ENCODE results near the gene DCTD. TPM values are rescaled to one million over a fixed set of nuclear protein-coding genes. Genes with fewer than 3 reads are reported as not detected.

The DCTD gene
- total and polyA plus RNA-seq, 4 donors: 65.1 to 78.4 (median 72.8) TPM

DNA sequence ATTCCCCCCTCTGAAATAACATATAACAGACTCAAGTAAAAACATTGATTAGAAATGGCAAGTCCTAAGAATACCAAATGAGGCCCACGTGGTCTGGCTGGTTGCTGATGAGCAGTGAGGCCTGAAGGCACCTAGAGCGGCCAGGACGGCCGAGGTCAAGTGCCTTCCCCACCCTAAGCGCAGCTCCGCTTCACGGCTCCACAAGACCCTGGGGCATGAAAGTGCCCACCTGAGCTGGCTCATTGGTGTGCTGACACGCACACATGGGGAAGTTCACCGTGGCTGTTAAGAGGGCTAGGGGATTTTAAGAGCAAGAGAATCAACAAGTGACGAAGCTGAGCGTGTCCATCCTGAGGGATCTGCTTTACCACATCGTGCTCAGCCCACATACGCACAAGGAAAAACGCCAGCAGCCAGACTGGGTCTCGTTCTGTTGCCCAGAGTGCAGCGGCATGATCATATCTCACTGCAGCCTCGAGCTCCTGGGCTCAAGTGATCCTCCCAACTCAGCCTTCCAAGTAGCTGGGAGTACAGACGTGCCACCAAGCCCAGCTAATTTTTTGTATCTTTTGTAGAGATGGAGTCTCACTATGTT lies 22.4 kb downstream of the DCTD start:
- ATAC-seq (ENCODE audit: low FRiP score) (no peak), DNase-seq (no peak)
- Histone ChIP-seq H3K4me1 (ENCODE audit: control insufficient read depth in 1 of 2, insufficient read depth in 2 of 2, low read length in 2 of 2) (no peaks in the 10 kb centered on the region), H3K9me3 (ENCODE audit: control insufficient read depth, low read length) (no peaks in the 10 kb centered on the region), H3K27me3 (ENCODE audit: control insufficient read depth in 1 of 2, insufficient read depth in 2 of 2, low read length in 1 of 2) (no peaks in the 10 kb centered on the region), H3K36me3 (ENCODE audit: control insufficient read depth in 1 of 2, insufficient read depth in 2 of 2, low read length in 1 of 2) (peaks cover 0 to 10% of the 10 kb centered on the region in 2 donors), H3K27ac (ENCODE audit: low read depth in 1 of 2, low read length in 2 of 2) (no peak overlapping the region), H3K4me3 (ENCODE audit: low read length in 2 of 2) (no peak overlapping the region)
- intact Hi-C loops (cut with DNase I): no loop called here
- WGBS, 2 donors: 88 to 89% methylated on average over 18 of the region's 18 CpGs

GRCh38 chr4:182893474-182894080 lies 23.6 kb downstream of the DCTD start:
- Histone ChIP-seq H3K4me1 (ENCODE audit: control insufficient read depth in 1 of 2, insufficient read depth in 2 of 2, low read length in 2 of 2) (no peaks in the 10 kb centered on the region), H3K4me3 (ENCODE audit: low read length in 2 of 2) (no peak overlapping the region), H3K27ac (ENCODE audit: low read depth in 1 of 2, low read length in 2 of 2) (no peak overlapping the region), H3K36me3 (ENCODE audit: control insufficient read depth in 1 of 2, insufficient read depth in 2 of 2, low read length in 1 of 2) (peaks cover 0 to 15% of the 10 kb centered on the region in 2 donors), H3K9me3 (ENCODE audit: control insufficient read depth, low read length) (no peaks in the 10 kb centered on the region), H3K27me3 (ENCODE audit: control insufficient read depth in 1 of 2, insufficient read depth in 2 of 2, low read length in 1 of 2) (no peaks in the 10 kb centered on the region)
- DNase-seq (no peak), ATAC-seq (ENCODE audit: low FRiP score) (no peak)
- intact Hi-C loops (cut with DNase I): no loop called here
- WGBS, 2 donors: 79 to 86% methylated on average over 19 of the region's 19 CpGs

DNA sequence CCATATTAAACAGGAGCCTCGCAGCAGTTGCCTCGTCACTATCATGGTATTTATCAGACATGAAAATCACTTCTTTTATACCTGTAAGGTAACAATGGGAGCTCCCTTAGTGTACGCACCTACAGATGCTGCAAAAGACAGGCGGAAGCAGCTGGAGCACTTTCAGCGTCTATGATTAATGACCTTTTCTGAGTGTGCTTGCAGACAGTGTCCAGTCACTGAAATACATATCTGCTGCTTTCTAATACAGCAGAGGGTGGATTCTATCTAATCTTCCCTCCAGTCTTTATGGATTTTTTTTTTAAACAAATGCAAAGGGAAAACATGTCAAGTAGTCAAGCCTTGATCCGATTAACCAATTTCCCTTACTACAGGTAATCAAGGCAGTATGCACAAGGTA lies 24.1 kb downstream of the DCTD start:
- peaks cover 0 to 15% of the 10 kb centered on the region in 2 donors for H3K36me3 ChIP-seq (ENCODE audit: control insufficient read depth in 1 of 2, insufficient read depth in 2 of 2, low read length in 1 of 2)

GRCh38 chr4:182890202-182890601 lies 27.0 kb downstream of the DCTD start:
- Histone ChIP-seq H3K4me1 (ENCODE audit: control insufficient read depth in 1 of 2, insufficient read depth in 2 of 2, low read length in 2 of 2) (no peaks in the 10 kb centered on the region), H3K9me3 (ENCODE audit: control insufficient read depth, low read length) (no peaks in the 10 kb centered on the region), H3K27ac (ENCODE audit: low read depth in 1 of 2, low read length in 2 of 2) (no peak overlapping the region), H3K36me3 (ENCODE audit: control insufficient read depth in 1 of 2, insufficient read depth in 2 of 2, low read length in 1 of 2) (peaks cover under 1 to 17% of the 10 kb centered on the region in 2 donors), H3K27me3 (ENCODE audit: control insufficient read depth in 1 of 2, insufficient read depth in 2 of 2, low read length in 1 of 2) (no peaks in the 10 kb centered on the region), H3K4me3 (ENCODE audit: low read length in 2 of 2) (no peak overlapping the region)
- DNase-seq (no peak), ATAC-seq (ENCODE audit: low FRiP score) (no peak)
- intact Hi-C loops (cut with DNase I): no loop called here
- 81 to 85% methylated on average over 10 of the region's 10 CpGs for WGBS, 2 donors

More for the DNA sequence above, 24.1 kb downstream of the DCTD start:
- H3K4me1 ChIP-seq (ENCODE audit: control insufficient read depth in 1 of 2, insufficient read depth in 2 of 2, low read length in 2 of 2): no peaks in the 10 kb centered on the region
- ATAC-seq (ENCODE audit: low FRiP score) (no peak), DNase-seq (no peak)
- H3K27ac ChIP-seq (ENCODE audit: low read depth in 1 of 2, low read length in 2 of 2): no peak overlapping the region
- intact Hi-C loops (cut with DNase I): no loop called here
- no peak overlapping the region for H3K4me3 ChIP-seq (ENCODE audit: low read length in 2 of 2)
- H3K9me3 ChIP-seq (ENCODE audit: control insufficient read depth, low read length): no peaks in the 10 kb centered on the region
- H3K27me3 ChIP-seq (ENCODE audit: control insufficient read depth in 1 of 2, insufficient read depth in 2 of 2, low read length in 1 of 2): no peaks in the 10 kb centered on the region
- WGBS, 2 donors: 91 to 92% methylated on average over 6 of the region's 6 CpGs

DNA sequence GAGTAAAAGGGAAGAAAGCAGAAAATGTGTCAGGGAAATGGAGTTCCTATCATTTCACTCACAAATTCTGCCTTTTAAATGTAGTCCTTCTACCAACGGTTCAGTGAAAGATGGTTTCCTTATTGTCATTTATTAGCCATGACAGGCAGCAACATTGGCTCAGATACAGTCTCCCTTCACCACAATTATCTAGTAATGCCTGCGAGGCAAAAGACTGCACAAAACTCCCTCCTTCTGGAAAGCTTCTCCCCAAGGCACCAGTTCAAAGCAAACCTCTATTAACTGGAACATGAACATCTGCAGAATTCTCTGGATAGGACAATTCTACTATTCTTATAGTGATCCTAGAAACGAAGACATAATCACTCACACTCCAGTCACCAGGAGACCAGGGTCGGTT lies 28.3 kb downstream of the DCTD start:
- Histone ChIP-seq H3K36me3 (ENCODE audit: control insufficient read depth in 1 of 2, insufficient read depth in 2 of 2, low read length in 1 of 2) (peaks cover 4 to 19% of the 10 kb centered on the region in 2 donors), H3K27me3 (ENCODE audit: control insufficient read depth in 1 of 2, insufficient read depth in 2 of 2, low read length in 1 of 2) (no peaks in the 10 kb centered on the region), H3K27ac (ENCODE audit: low read depth in 1 of 2, low read length in 2 of 2) (no peak overlapping the region), H3K9me3 (ENCODE audit: control insufficient read depth, low read length) (peaks cover 2% of the 10 kb centered on the region), H3K4me1 (ENCODE audit: control insufficient read depth in 1 of 2, insufficient read depth in 2 of 2, low read length in 2 of 2) (no peaks in the 10 kb centered on the region), H3K4me3 (ENCODE audit: low read length in 2 of 2) (no peak overlapping the region)
- intact Hi-C loops (cut with DNase I): no loop called here
- WGBS, 2 donors: 56 to 60% methylated on average over 4 of the region's 4 CpGs
- ATAC-seq (ENCODE audit: low FRiP score): no peak
- no peak for DNase-seq

GRCh38 chr4:182886768-182887167 lies 30.4 kb downstream of the DCTD start:
- Histone ChIP-seq H3K4me1 (ENCODE audit: control insufficient read depth in 1 of 2, insufficient read depth in 2 of 2, low read length in 2 of 2) (no peaks in the 10 kb centered on the region), H3K27me3 (ENCODE audit: control insufficient read depth in 1 of 2, insufficient read depth in 2 of 2, low read length in 1 of 2) (no peaks in the 10 kb centered on the region), H3K27ac (ENCODE audit: low read depth in 1 of 2, low read length in 2 of 2) (no peak overlapping the region), H3K9me3 (ENCODE audit: control insufficient read depth, low read length) (peaks cover 2% of the 10 kb centered on the region), H3K36me3 (ENCODE audit: control insufficient read depth in 1 of 2, insufficient read depth in 2 of 2, low read length in 1 of 2) (peaks cover 8 to 20% of the 10 kb centered on the region in 2 donors), H3K4me3 (ENCODE audit: low read length in 2 of 2) (no peak overlapping the region)
- 97 to 98% methylated on average over 9 of the region's 9 CpGs for WGBS, 2 donors
- intact Hi-C loops (cut with DNase I): no loop called here
- ATAC-seq (ENCODE audit: low FRiP score) (no peak), DNase-seq (no peak)

DNA sequence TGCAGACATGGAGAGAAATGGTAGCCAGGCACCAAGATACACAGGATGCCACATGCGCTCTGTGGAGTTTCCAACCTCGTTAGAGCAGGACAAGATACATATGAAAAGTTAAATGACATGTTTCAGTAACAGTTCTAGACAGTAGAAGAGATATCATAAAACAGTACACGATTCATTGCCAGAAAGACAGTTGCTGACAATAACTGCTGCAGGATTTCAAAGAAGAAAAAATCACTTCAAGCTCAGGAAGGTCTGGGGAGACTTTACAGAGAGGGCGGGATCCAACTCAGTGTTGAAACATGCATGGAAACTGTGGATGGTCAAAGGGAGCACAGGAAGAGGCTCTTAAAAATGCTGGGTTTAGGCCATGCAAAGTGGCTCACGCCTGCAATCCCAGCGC lies 31.0 kb downstream of the DCTD start:
- no peaks in the 10 kb centered on the region for H3K4me1 ChIP-seq (ENCODE audit: control insufficient read depth in 1 of 2, insufficient read depth in 2 of 2, low read length in 2 of 2)
- H3K27ac ChIP-seq (ENCODE audit: low read depth in 1 of 2, low read length in 2 of 2): no peak overlapping the region
- intact Hi-C loops (cut with DNase I): no loop called here
- no peaks in the 10 kb centered on the region for H3K27me3 ChIP-seq (ENCODE audit: control insufficient read depth in 1 of 2, insufficient read depth in 2 of 2, low read length in 1 of 2)
- ATAC-seq (ENCODE audit: low FRiP score) (no peak), DNase-seq (no peak)
- H3K4me3 ChIP-seq (ENCODE audit: low read length in 2 of 2): no peak overlapping the region
- peaks cover 2% of the 10 kb centered on the region for H3K9me3 ChIP-seq (ENCODE audit: control insufficient read depth, low read length)
- WGBS, 2 donors: 88 to 92% methylated on average over 6 of the region's 6 CpGs
- peaks cover 8 to 20% of the 10 kb centered on the region in 2 donors for H3K36me3 ChIP-seq (ENCODE audit: control insufficient read depth in 1 of 2, insufficient read depth in 2 of 2, low read length in 1 of 2)

DNA sequence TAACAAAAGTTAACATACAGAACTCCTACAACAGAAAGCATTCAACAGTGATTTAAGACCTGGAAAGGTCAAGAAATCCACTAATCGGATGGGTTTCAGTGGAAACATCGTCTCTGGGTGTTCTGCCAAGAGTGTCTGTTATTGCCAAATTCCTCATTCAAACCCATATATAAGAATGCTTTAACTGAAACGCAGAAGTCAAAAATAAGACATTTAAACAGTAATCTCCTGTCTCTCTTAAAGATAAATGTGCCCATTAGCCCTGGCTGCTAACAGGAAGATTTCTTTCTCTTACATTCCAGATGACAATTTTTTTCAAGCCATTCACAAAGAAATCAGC lies 31.5 kb downstream of the DCTD start:
- H3K4me1 ChIP-seq (ENCODE audit: control insufficient read depth in 1 of 2, insufficient read depth in 2 of 2, low read length in 2 of 2): no peaks in the 10 kb centered on the region
- intact Hi-C loops (cut with DNase I): no loop called here
- H3K27me3 ChIP-seq (ENCODE audit: control insufficient read depth in 1 of 2, insufficient read depth in 2 of 2, low read length in 1 of 2): no peaks in the 10 kb centered on the region
- DNase-seq (no peak), ATAC-seq (ENCODE audit: low FRiP score) (no peak)
- peaks cover 8 to 20% of the 10 kb centered on the region in 2 donors for H3K36me3 ChIP-seq (ENCODE audit: control insufficient read depth in 1 of 2, insufficient read depth in 2 of 2, low read length in 1 of 2)
- no peak overlapping the region for H3K4me3 ChIP-seq (ENCODE audit: low read length in 2 of 2)
- H3K9me3 ChIP-seq (ENCODE audit: control insufficient read depth, low read length): peaks cover 2% of the 10 kb centered on the region
- 24 to 37% methylated on average over 3 of the region's 3 CpGs for WGBS, 2 donors
- H3K27ac ChIP-seq (ENCODE audit: low read depth in 1 of 2, low read length in 2 of 2): no peak overlapping the region

GRCh38 chr4:182885022-182885737 lies 32.0 kb downstream of the DCTD start:
- Histone ChIP-seq H3K27ac (ENCODE audit: low read depth in 1 of 2, low read length in 2 of 2) (no peak overlapping the region), H3K27me3 (ENCODE audit: control insufficient read depth in 1 of 2, insufficient read depth in 2 of 2, low read length in 1 of 2) (no peaks in the 10 kb centered on the region), H3K36me3 (ENCODE audit: control insufficient read depth in 1 of 2, insufficient read depth in 2 of 2, low read length in 1 of 2) (peaks cover 8 to 15% of the 10 kb centered on the region in 2 donors), H3K4me1 (ENCODE audit: control insufficient read depth in 1 of 2, insufficient read depth in 2 of 2, low read length in 2 of 2) (no peaks in the 10 kb centered on the region), H3K9me3 (ENCODE audit: control insufficient read depth, low read length) (peaks cover 2% of the 10 kb centered on the region), H3K4me3 (ENCODE audit: low read length in 2 of 2) (no peak overlapping the region)
- no peak for ATAC-seq (ENCODE audit: low FRiP score)
- intact Hi-C loops (cut with DNase I): no loop called here
- 96 to 98% methylated on average over 3 of the region's 3 CpGs for WGBS, 2 donors
- no peak for DNase-seq
